Left ventricle myocardium inferior (tissue), 1 donor: ENCODE results near the gene CTNNAL1. TPM values are rescaled to one million over a fixed set of nuclear protein-coding genes. Genes with fewer than 3 reads are reported as not detected.
"Not testable (repeated sequence)": the region's sequence is repeated elsewhere in the genome, so short reads cannot be mapped to it uniquely, and the experiment has no call there.

Experiments
- DNase-seq: peaks from one replicate; pipeline ENCODE4 v3.0.0-alpha.2; 2020
- H3K27ac ChIP-seq: fragments of 200-600 bp; replicated peaks from 2 replicates; pipeline ENCODE4 v1.8.0; 2021
- H3K27me3 ChIP-seq: fragments of 200-600 bp; 2 replicates; pipeline ENCODE4 v1.8.0; 2021; ENCODE audit warnings: low read depth
- H3K36me3 ChIP-seq: fragments of 200-600 bp; 2 replicates; pipeline ENCODE4 v1.8.0; 2021
- H3K4me1 ChIP-seq: fragments of 200-600 bp; 2 replicates; pipeline ENCODE4 v1.8.0; 2021
- H3K4me3 ChIP-seq: fragments of 200-600 bp; 2 replicates; pipeline ENCODE4 v1.8.0; 2021; ENCODE audit warnings: mild to moderate bottlenecking, moderate library complexity
- H3K9me3 ChIP-seq: fragments of 200-600 bp; replicated peaks from 2 replicates; pipeline ENCODE4 v1.8.0; 2021
- CTCF ChIP-seq: fragments of 200-600 bp; IDR thresholded peaks from 2 replicates; pipeline ENCODE4 v1.8.0; 2021; ENCODE audit warnings: antibody characterized with exemption, mild to moderate bottlenecking, borderline replicate concordance
- intact Hi-C: fragments of 100-400 bp; cut with micrococcal nuclease; formaldehyde crosslinking; loops from one replicate; pipeline ENCODE4 v1.11.0; 2022
- total RNA-seq: library from RNA; stranded (reverse); fragmentation: NEBNext Ultra II Directional; extraction: Animal tissue kit (Norgen Biotek cat#: 25700); gene quantifications from one replicate; pipeline ENCODE4 v1.2.1, GENCODE V29; 2021
- donor health status: DM: no; HTN: yes; CAD: no; lungs with severe emphysema.

Gene CTNNAL1
- total RNA-seq, 1 donor from 2014 or later: 78.2 TPM

GRCh38 chr9:108933231-108933717 is 80.0 kb downstream of the CTNNAL1 start:
- H3K9me3 ChIP-seq: no peaks in the 10 kb centered on the region
- no peak for DNase-seq
- TF ChIP-seq CTCF: no peak
- H3K27ac ChIP-seq: peak overlapping the region; percentile 93
- H3K36me3 ChIP-seq: peaks cover 32% of the 10 kb centered on the region
- intact Hi-C loops: no loop called here
- H3K4me1 ChIP-seq: peaks cover 47% of the 10 kb centered on the region
- H3K27me3 ChIP-seq: no peaks in the 10 kb centered on the region
- peak overlapping the region; percentile 98 for H3K4me3 ChIP-seq

GRCh38 chr9:108928386-108928785 is 84.9 kb downstream of the CTNNAL1 start:
- no peaks in the 10 kb centered on the region for H3K27me3 ChIP-seq
- H3K4me3 ChIP-seq: no peak overlapping the region
- TF ChIP-seq CTCF: no peak
- no peak overlapping the region for H3K27ac ChIP-seq
- H3K4me1 ChIP-seq: peaks cover 22% of the 10 kb centered on the region
- H3K9me3 ChIP-seq: no peaks in the 10 kb centered on the region
- intact Hi-C loops: no loop called here
- H3K36me3 ChIP-seq: peaks cover 74% of the 10 kb centered on the region
- no peak for DNase-seq

- Histone ChIP-seq H3K27me3 (no peaks in the 10 kb centered on the region), H3K4me1 (no peaks in the 10 kb centered on the region), H3K9me3 (no peaks in the 10 kb centered on the region), H3K36me3 (peaks cover 99% of the 10 kb centered on the region), H3K4me3 (no peak overlapping the region), H3K27ac (no peak overlapping the region)
- DNase-seq: no peak
- intact Hi-C loops: no loop called here
- TF ChIP-seq CTCF: no peak
Observed at GRCh38 chr9:108924466-108924865, 88.8 kb downstream of the CTNNAL1 start.

GRCh38 chr9:108921200-108921599 is 92.1 kb downstream of the CTNNAL1 start:
- no peak for DNase-seq
- H3K4me1 ChIP-seq: no peaks in the 10 kb centered on the region
- no peak for TF ChIP-seq CTCF
- no peaks in the 10 kb centered on the region for H3K9me3 ChIP-seq
- intact Hi-C loops: no loop called here
- no peak overlapping the region for H3K27ac ChIP-seq
- peaks cover 90% of the 10 kb centered on the region for H3K36me3 ChIP-seq
- H3K4me3 ChIP-seq: no peak overlapping the region
- H3K27me3 ChIP-seq: no peaks in the 10 kb centered on the region

GRCh38 chr9:108920401-108920800 is 92.9 kb downstream of the CTNNAL1 start:
- H3K4me3 ChIP-seq, H3K27ac ChIP-seq, H3K9me3 ChIP-seq, H3K27me3 ChIP-seq, DNase-seq, intact Hi-C loops, H3K4me1 ChIP-seq: not testable (repeated sequence)
- H3K36me3 ChIP-seq: peaks cover 90% of the 10 kb centered on the region

- H3K4me3 ChIP-seq: no peak overlapping the region
- peaks cover 90% of the 10 kb centered on the region for H3K36me3 ChIP-seq
Observed at GRCh38 chr9:108919517-108919916, 93.8 kb downstream of the CTNNAL1 start.

More at GRCh38 chr9:108919517-108919916, 93.8 kb downstream of the CTNNAL1 start:
- no peak for DNase-seq
- no peak for TF ChIP-seq CTCF
- Histone ChIP-seq H3K9me3 (no peaks in the 10 kb centered on the region), H3K27me3 (no peaks in the 10 kb centered on the region), H3K4me1 (no peaks in the 10 kb centered on the region), H3K27ac (no peak overlapping the region)
- intact Hi-C loops: no loop called here
